SK-N-SH (cell line): ENCODE data around the gene SLC26A4. TPM values are rescaled to one million over a fixed set of nuclear protein-coding genes. Genes with fewer than 3 reads are reported as not detected.
A peak's percentile ranks its signal among the peaks of the same experiment; 100 is the strongest.

Experiments
- CTCF ChIP-seq: fragments of 200-600 bp; sonication (generic); IDR thresholded peaks from 2 replicates; pipeline ENCODE4 v1.6.1; 2017; ENCODE audit warnings: antibody characterized with exemption, mild to moderate bottlenecking, moderate library complexity
- ELF1 ChIP-seq: IDR thresholded peaks from 2 replicates; pipeline ENCODE4 v1.4.0; 2012
- EP300 ChIP-seq, 2 experiments: IDR thresholded peaks; 2 replicates each; pipeline versions ENCODE4 v1.4.0 to v1.6.1; 2012; ENCODE audit warnings: borderline replicate concordance in 1 of 2, low read depth in 1 of 2, low read length in 1 of 2
- EZH2phosphoT487 ChIP-seq: fragments of 200-600 bp; sonication (generic); IDR thresholded peaks from 2 replicates; pipeline ENCODE4 v1.6.1; 2017; ENCODE audit warnings: low read depth, mixed run types, mild to moderate bottlenecking, antibody characterized with exemption, moderate library complexity, borderline replicate concordance
- FOXM1 ChIP-seq: IDR thresholded peaks from 2 replicates; pipeline ENCODE4 v1.4.0; 2012; ENCODE audit warnings: low read depth, mild to moderate bottlenecking
- GABPA ChIP-seq: IDR thresholded peaks from 2 replicates; pipeline ENCODE4 v1.4.0; 2012; ENCODE audit warnings: low read depth, mild to moderate bottlenecking
- GATA2 ChIP-seq: sonication (generic); formaldehyde crosslinking; IDR thresholded peaks from 2 replicates; pipeline ENCODE4 v1.5.0; 2020; ENCODE audit warnings: mild to moderate bottlenecking, missing genetic modification reagents
- JUND ChIP-seq: IDR thresholded peaks from 2 replicates; pipeline ENCODE4 v1.4.0; 2012
- MAX ChIP-seq: IDR thresholded peaks from 2 replicates; pipeline ENCODE4 v1.4.0; 2012; ENCODE audit warnings: low read depth
- NFIC ChIP-seq: IDR thresholded peaks from 2 replicates; pipeline ENCODE4 v1.4.0; 2012; ENCODE audit warnings: borderline replicate concordance
- RCOR1 ChIP-seq: fragments of 150-350 bp; IDR thresholded peaks from 2 replicates; pipeline ENCODE4 v1.6.1; 2017; ENCODE audit warnings: antibody characterized with exemption, low read length
- RFX5 ChIP-seq: IDR thresholded peaks from 2 replicates; pipeline ENCODE4 v1.6.1; 2012; ENCODE audit warnings: mild to moderate bottlenecking, improper control_type of control experiment, low read length
- SIN3A ChIP-seq: IDR thresholded peaks from 2 replicates; pipeline ENCODE4 v1.6.1; 2012; ENCODE audit warnings: low read depth, mild to moderate bottlenecking, low read length, moderate library complexity, borderline replicate concordance
- SMC3 ChIP-seq: IDR thresholded peaks from 2 replicates; pipeline ENCODE4 v1.6.1; 2012; ENCODE audit warnings: low read depth, low read length, improper control_type of control experiment
- TCF12 ChIP-seq: IDR thresholded peaks from 2 replicates; pipeline ENCODE4 v1.4.0; 2012
- USF1 ChIP-seq: IDR thresholded peaks from 2 replicates; pipeline ENCODE4 v1.4.0; 2012; ENCODE audit warnings: low read depth, borderline replicate concordance
- USF2 ChIP-seq: fragments of 150-350 bp; IDR thresholded peaks from 2 replicates; pipeline ENCODE4 v1.6.1; 2017; ENCODE audit warnings: antibody characterized with exemption, low read length, low read depth, borderline replicate concordance
- YY1 ChIP-seq: IDR thresholded peaks from 2 replicates; pipeline ENCODE4 v1.4.0; 2012; ENCODE audit warnings: low read depth, mild to moderate bottlenecking
- ZBTB33 ChIP-seq: IDR thresholded peaks from 2 replicates; pipeline ENCODE4 v1.4.0; 2012; ENCODE audit warnings: low read depth, borderline replicate concordance
- polyA plus RNA-seq, 3 experiments: library from polyadenylated mRNA; depleted of rRNA; stranded (reverse); fragments of >200 nt; gene quantifications; 2 replicates each; pipeline ENCODE4 v1.2.3, GENCODE V29; 2012

SLC26A4 gene
- polyA plus RNA-seq, 1 of the 3 experiments (the other 2 are of a cell fraction), result 0.61 TPM

GRCh38 chr7:107725138-107725740 is 64.6 kb downstream of the SLC26A4 start (continued):
- TF ChIP-seq CTCF (peak; percentile 97), SIN3A (no peak), MAX (no peak), GATA2 (no peak), EZH2phosphoT487 (no peak), ELF1 (no peak), RCOR1 (no peak), JUND (no peak), GABPA (no peak), USF2 (no peak), USF1 (no peak), FOXM1 (no peak), EP300 (IDR thresholded peaks at IDR 0.05; ENCODE audit: borderline replicate concordance in 1 of 2, low read depth in 1 of 2, low read length in 1 of 2) (no peak), SMC3 (peak; percentile 93), TCF12 (no peak), ZBTB33 (no peak), NFIC (no peak), RFX5 (no peak), YY1 (no peak)
- TF ChIP-seq, all 33 proteins: peak for 5
